ENCODE data around the gene LANCL1. TPM values are rescaled to one million over a fixed set of nuclear protein-coding genes. Genes with fewer than 3 reads are reported as not detected.

Gene LANCL1
- polyA plus RNA-seq, 1 of the 3 experiments (the other 2 are of a cell fraction) = 34.3 TPM

- H2AFZ ChIP-seq (ENCODE audit: low read depth) = no peak overlapping the region
- TF ChIP-seq EP300 (IDR thresholded peaks at IDR 0.05; ENCODE audit: borderline replicate concordance in 1 of 2, low read depth in 1 of 2, low read length in 1 of 2) = no peak
- peak; percentile 14; the same call in 1 of the 2 replicates for TF ChIP-seq RAD21 (IDR thresholded peaks at IDR 0.05; ENCODE audit: low read length)
- no peak for TF ChIP-seq MEF2A (IDR thresholded peaks at IDR 0.05; ENCODE audit: borderline replicate concordance, low read depth)
- no peak for TF ChIP-seq NRF1 (IDR thresholded peaks at IDR 0.05; ENCODE audit: low read depth, low read length)
These were observed 45.8 kb upstream of the LANCL1 start for GRCh38 chr2:210522399-210522798.

GRCh38 chr2:210519594-210519993 is 43.0 kb upstream of the LANCL1 start:
- DNase-seq = no peak
- no peak overlapping the region for H3K9ac ChIP-seq
- 75% methylated on average over 5 of the region's 5 CpGs for WGBS (ENCODE audit: low lambda C conversion rate)
- ChIA-PET CTCF (interaction anchor here (1.0 kb wide), 1 partner anchor 17 kb away, joined by 3 read pairs; no protein-coding TSS in a partner anchor), POLR2A (no interaction called here)
- H3K27ac ChIP-seq (ENCODE audit: low read depth in 2 of 2, low read length in 1 of 2) = no peak overlapping the region
- no peaks in the 10 kb centered on the region for H4K20me1 ChIP-seq (ENCODE audit: insufficient read depth)
- no peaks in the 10 kb centered on the region for H3F3A ChIP-seq (replicated peaks; ENCODE audit: insufficient read depth)
- no peaks in the 10 kb centered on the region for H3K9me3 ChIP-seq
- no peak for TF ChIP-seq NRF1 (IDR thresholded peaks at IDR 0.05; ENCODE audit: low read depth, low read length)
- no peak for TF ChIP-seq GATA2 (CRISPR knock-in tag; IDR thresholded peaks at IDR 0.05)
- no peak for TF ChIP-seq RAD21 (IDR thresholded peaks at IDR 0.05; ENCODE audit: low read length)
- no peak for TF ChIP-seq CTCF (IDR thresholded peaks at IDR 0.05)
- no peak for TF ChIP-seq GABPA (IDR thresholded peaks at IDR 0.05; ENCODE audit: low read depth)
- no peak for TF ChIP-seq RFX5 (IDR thresholded peaks at IDR 0.05; ENCODE audit: low read length)
- no peak for TF ChIP-seq ELF1 (IDR thresholded peaks at IDR 0.05)
- TF ChIP-seq FOXM1 (IDR thresholded peaks at IDR 0.05; ENCODE audit: low read depth) = no peak
- TF ChIP-seq EP300 (IDR thresholded peaks at IDR 0.05; ENCODE audit: borderline replicate concordance in 1 of 2, low read depth in 1 of 2, low read length in 1 of 2) = no peak
- TF ChIP-seq REST (IDR thresholded peaks at IDR 0.05; ENCODE audit: low read depth, low read length) = no peak
- TF ChIP-seq TEAD4 (IDR thresholded peaks at IDR 0.05; ENCODE audit: borderline replicate concordance, insufficient read depth) = no peak
- TF ChIP-seq USF1 (IDR thresholded peaks at IDR 0.05; ENCODE audit: borderline replicate concordance, low read depth) = no peak
- TF ChIP-seq FOSL2 (IDR thresholded peaks at IDR 0.05; ENCODE audit: borderline replicate concordance, low read depth) = no peak
- TF ChIP-seq FOXJ3 (CRISPR knock-in tag; IDR thresholded peaks at IDR 0.05) = no peak
- TF ChIP-seq RXRA (IDR thresholded peaks at IDR 0.05; ENCODE audit: borderline replicate concordance, low read depth) = no peak
- TF ChIP-seq MXI1 (IDR thresholded peaks at IDR 0.05; ENCODE audit: low read depth, low read length) = no peak
- TF ChIP-seq CHD2 (IDR thresholded peaks at IDR 0.05; ENCODE audit: low read length, partially characterized antibody) = no peak
- no peak for TF ChIP-seq SMC3 (IDR thresholded peaks at IDR 0.05; ENCODE audit: low read depth, low read length)
- no peak for TF ChIP-seq PBX3 (IDR thresholded peaks at IDR 0.05)
- TF ChIP-seq TCF12 (IDR thresholded peaks at IDR 0.05) = no peak
- H3K27me3 ChIP-seq (ENCODE audit: insufficient read depth) = no peaks in the 10 kb centered on the region
- H3K4me3 ChIP-seq (ENCODE audit: low read depth in 2 of 2, low read length in 1 of 2) = no peak overlapping the region
- no peaks in the 10 kb centered on the region for H3K36me3 ChIP-seq (replicated peaks in 1 of 2; ENCODE audit: control insufficient read depth in 1 of 2, insufficient read depth in 2 of 2, low read length in 1 of 2)
- H2AFZ ChIP-seq (ENCODE audit: low read depth) = no peak overlapping the region
- no peaks in the 10 kb centered on the region for H3K4me1 ChIP-seq (ENCODE audit: control insufficient read depth in 1 of 2, insufficient read depth in 2 of 2, low read depth in 1 of 2, low read length in 1 of 2)
- H3K9me2 ChIP-seq = no peaks in the 10 kb centered on the region
- no peak overlapping the region for H3K4me2 ChIP-seq
- H3K79me2 ChIP-seq (ENCODE audit: insufficient read depth) = no peaks in the 10 kb centered on the region

More at GRCh38 chr2:210522399-210522798, 45.8 kb upstream of the LANCL1 start:
- no peak overlapping the region for H3K27ac ChIP-seq (ENCODE audit: low read depth in 2 of 2, low read length in 1 of 2)
- no peak for DNase-seq
- POLR2A ChIA-PET = no interaction called here
- H3K79me2 ChIP-seq (ENCODE audit: insufficient read depth) = no peaks in the 10 kb centered on the region
- no peaks in the 10 kb centered on the region for H3F3A ChIP-seq (replicated peaks; ENCODE audit: insufficient read depth)
- CTCF ChIA-PET = interaction anchor here (3.9 kb wide), 1 partner anchor 19 kb away, joined by 22 read pairs; no protein-coding TSS in a partner anchor
- no peaks in the 10 kb centered on the region for H4K20me1 ChIP-seq (ENCODE audit: insufficient read depth)
- no peak overlapping the region for H3K4me2 ChIP-seq
- H3K4me1 ChIP-seq (ENCODE audit: control insufficient read depth in 1 of 2, insufficient read depth in 2 of 2, low read depth in 1 of 2, low read length in 1 of 2) = no peaks in the 10 kb centered on the region
- no peaks in the 10 kb centered on the region for H3K36me3 ChIP-seq (replicated peaks in 1 of 2; ENCODE audit: control insufficient read depth in 1 of 2, insufficient read depth in 2 of 2, low read length in 1 of 2)
- H3K27me3 ChIP-seq (ENCODE audit: insufficient read depth) = no peaks in the 10 kb centered on the region
- H3K9ac ChIP-seq = no peak overlapping the region
- H3K4me3 ChIP-seq (ENCODE audit: low read depth in 2 of 2, low read length in 1 of 2) = no peak overlapping the region
- no peaks in the 10 kb centered on the region for H3K9me3 ChIP-seq
- H3K9me2 ChIP-seq = no peaks in the 10 kb centered on the region

Data from SK-N-SH (cell line).